GM18951 (cell line): ENCODE measurements around the gene PFKFB3.
"Not testable (repeated sequence)": the region's sequence is repeated elsewhere in the genome, so short reads cannot be mapped to it uniquely, and the experiment has no call there.

Experiments used
- POLR2A ChIP-seq: IDR thresholded peaks from 4 replicates; pipeline ENCODE4 v1.6.1; 2011; ENCODE audit warnings: mild to moderate bottlenecking; ENCODE audit not compliant: insufficient read length, insufficient read depth; ENCODE audit errors: extremely low read depth
- in situ Hi-C: fragments of 300-500 bp; cut with MboI; formaldehyde crosslinking; loops from one replicate; pipeline ENCODE4 v1.12.0; 2022; ENCODE audit warnings: low sequenced_read_pairs, mixed read lengths, inconsistent platforms; ENCODE audit not compliant: unreplicated experiment

Gene PFKFB3

DNA sequence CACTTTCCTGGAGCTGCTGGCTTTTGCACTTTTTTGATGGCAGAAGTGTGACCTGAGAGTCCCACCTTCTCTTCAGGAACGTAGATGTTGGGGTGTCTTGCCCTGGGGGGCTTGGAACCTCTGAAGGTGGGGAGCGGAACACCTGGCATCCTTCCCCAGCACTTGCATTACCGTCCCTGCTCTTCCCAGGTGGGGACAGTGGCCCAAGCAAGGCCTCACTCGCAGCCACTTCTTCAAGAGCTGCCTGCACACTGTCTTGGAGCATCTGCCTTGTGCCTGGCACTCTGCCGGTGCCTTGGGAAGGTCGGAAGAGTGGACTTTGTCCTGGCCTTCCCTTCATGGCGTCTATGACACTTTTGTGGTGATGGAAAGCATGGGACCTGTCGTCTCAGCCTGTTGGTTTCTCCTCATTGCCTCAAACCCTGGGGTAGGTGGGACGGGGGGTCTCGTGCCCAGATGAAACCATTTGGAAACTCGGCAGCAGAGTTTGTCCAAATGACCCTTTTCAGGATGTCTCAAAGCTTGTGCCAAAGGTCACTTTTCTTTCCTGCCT lies 31.1 kb downstream of the PFKFB3 start:
- in situ Hi-C loops = no loop called here
- no peak for TF ChIP-seq POLR2A

DNA sequence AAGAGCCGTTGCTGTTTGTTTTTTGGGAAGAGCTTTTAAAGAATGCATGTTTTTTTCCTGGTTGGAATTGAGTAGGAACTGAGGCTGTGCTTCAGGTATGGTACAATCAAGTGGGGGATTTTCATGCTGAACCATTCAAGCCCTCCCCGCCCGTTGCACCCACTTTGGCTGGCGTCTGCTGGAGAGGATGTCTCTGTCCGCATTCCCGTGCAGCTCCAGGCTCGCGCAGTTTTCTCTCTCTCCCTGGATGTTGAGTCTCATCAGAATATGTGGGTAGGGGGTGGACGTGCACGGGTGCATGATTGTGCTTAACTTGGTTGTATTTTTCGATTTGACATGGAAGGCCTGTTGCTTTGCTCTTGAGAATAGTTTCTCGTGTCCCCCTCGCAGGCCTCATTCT lies 31.6 kb downstream of the PFKFB3 start:
- TF ChIP-seq POLR2A = no peak
- in situ Hi-C loops = no loop called here

DNA sequence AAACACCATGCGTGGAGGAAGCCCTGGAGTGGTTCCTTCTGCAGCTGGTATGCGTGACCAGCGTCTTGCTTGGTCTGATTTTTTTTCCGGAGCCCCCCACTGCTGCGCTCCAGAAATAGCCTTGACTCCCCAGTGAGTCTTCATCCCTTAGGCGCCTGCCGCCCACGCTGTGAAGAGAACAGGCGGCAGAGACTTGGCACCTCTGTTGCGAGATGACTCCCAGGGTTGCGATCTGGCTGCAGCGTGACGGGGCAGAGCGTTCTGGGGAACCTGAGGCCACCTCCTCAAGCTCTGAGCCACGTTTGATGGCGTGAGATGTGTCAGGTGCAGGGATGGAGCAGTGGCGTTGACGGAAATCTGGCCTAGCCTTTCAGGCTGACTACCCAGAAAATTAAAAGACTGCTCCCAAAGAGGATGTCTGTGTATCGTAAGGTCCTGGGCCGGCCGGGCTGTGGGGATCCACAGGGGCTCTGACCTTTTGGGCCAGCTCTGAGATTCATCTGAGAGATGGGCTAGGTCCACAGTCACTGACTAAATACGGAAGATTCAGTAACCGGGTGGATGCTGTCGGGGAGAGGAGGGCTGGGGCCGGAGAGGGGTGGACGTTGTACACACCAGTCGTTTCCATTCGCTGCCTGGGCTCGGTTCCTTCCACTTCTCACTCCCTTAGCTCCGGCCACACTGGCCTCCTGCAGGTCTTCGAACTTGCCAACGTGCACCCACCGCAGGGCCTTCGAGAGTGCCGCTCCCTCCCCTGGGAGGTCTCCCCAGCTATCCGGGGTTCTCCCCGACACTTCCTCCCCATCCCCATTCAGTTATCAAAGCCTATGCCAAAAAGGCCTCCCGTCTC lies 33.8 kb downstream of the PFKFB3 start:
- in situ Hi-C loops = no loop called here

DNA sequence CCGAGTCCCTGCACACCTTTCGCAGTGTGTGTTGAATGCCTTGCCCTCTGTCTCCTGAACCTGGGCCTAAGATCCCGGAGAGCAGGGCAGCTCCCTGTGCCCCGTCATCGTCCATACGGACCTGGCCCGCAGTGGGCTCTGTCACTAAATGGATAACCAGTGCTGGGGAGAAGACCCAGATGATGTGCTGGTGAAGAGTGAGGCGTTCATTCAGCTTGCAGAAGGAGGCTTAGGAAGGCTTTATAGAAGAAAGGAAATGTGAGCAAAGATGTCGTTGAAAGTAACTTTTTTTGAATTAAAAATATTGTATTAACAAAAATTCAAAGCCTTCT lies 34.4 kb downstream of the PFKFB3 start:
- no peak for TF ChIP-seq POLR2A
- in situ Hi-C loops = no loop called here

More for the DNA sequence above, 33.8 kb downstream of the PFKFB3 start:
- TF ChIP-seq POLR2A = no peak

DNA sequence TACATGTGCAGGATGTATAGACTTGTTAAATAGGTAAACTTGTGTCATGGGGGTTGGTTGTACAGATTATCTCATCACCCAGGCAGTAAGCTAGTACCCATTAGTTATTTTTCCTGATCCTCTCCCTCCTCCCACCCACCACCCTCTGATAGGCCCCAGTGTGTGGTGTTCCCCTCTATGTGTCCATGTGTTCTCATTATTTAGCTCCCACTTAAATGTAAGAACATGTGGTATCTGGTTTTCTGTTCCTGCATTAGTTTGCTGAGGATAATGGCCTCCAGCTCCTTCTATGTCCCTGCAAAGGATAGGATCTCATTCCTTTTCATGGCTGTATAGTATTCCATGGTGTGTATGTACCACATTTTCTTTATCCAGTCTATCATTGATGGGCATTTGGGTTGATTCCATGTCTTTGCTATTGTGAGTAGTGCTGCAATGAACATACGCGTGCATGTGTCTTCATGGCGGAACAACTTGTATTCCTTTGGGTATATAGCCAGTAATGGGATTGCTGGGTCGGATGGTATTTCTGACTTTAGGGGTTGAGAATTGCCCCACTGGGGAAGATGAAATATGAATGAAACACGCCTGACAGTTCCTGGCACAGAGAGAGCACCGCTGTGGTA lies 36.0 kb downstream of the PFKFB3 start:
- in situ Hi-C loops = not testable (repeated sequence)

DNA sequence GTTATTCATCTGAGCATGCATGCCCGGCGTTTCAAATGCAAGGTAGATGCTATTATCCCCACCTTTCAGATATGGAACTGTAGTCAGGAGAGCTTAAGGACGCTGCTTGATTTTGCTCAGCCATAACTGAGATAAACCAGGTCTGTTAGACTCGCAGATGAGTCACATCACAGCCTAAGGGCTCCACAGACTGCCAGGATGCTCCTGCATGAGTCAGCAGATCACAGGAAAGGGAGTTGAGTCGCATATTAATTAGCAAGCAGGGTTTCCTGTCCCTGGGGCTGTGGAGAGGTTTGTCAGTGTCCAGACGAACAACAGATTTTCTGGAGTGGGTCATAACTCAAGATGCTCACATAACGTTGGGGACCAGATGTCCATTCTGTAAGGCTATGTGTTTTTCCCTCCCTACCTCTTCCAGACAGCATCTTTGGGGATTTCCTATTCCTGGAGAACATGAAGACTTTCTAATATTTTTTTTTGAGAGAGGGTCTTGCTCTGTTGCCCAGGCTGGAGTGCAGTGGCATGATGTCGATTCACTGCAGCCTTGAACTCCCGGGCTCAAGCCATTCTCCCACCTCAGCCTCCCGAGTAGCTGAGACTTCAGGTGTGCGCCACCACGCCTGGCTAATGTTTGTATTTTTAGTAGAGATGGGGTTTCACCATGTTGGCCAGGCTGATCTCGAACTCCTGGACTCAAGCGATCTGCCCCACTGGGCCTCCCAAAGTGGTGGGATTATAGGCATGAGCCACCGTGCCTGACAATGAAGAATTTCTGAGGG lies 36.7 kb downstream of the PFKFB3 start:
- no peak for TF ChIP-seq POLR2A
- in situ Hi-C loops = no loop called here

DNA sequence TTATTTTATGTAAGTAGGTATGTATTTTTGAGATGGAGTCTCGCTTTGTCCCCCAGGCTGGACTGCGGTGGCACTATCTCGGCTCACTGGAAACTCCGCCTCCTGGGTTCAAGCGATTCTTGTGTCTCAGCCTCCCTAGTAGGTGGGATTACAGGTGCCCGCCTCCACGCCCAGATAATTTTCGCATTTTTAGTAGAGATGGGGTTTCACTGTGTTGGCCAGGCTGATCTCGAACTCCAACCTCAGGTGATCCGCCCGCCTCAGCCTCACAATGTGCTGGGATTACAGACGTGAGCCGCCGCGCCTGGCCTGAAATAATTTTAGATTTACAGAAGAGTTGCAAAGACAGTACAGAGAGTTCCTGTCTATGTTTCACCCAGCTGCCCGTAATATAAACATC lies 37.5 kb downstream of the PFKFB3 start:
- no peak for TF ChIP-seq POLR2A
- in situ Hi-C loops = no loop called here

DNA sequence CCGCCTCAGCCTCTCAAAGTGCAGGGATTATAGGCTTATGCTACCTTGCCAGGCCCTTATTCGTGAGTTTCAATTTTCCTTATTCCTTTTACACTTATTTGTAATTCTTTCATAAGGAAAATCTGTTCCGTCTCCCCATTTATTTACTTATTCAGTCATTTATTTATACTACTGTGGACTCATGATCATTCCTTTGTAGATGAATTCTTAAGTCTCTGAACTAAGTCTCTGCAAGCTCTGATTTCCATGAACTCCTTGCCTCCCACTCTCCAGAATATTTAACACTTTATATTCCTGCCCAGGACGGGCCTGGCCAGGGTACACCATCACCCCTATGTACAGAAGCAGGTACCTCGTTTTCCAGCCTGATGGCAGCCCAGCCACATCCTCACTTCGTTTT lies 39.4 kb downstream of the PFKFB3 start:
- in situ Hi-C loops = no loop called here
- TF ChIP-seq POLR2A = no peak

DNA sequence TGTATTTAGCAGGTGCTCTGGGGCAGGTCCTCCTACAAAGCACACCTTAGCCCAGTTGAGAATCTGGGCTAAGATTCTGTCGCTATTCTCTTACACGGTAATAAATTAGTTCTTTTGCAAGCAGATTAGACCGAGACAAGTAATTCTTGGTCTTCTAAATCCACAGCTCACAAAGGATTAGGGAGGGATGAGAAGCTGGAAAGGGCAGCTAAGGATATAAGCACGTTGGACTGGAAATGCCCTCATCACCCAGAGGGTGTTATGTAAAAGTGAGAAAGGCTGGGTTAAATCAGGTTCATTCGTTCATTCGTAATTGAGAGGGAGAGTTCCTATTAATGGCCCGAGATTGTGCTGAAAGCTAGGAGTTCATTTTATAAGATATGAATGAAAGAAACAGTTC lies 41.8 kb downstream of the PFKFB3 start:
- in situ Hi-C loops = no loop called here
- no peak for TF ChIP-seq POLR2A

DNA sequence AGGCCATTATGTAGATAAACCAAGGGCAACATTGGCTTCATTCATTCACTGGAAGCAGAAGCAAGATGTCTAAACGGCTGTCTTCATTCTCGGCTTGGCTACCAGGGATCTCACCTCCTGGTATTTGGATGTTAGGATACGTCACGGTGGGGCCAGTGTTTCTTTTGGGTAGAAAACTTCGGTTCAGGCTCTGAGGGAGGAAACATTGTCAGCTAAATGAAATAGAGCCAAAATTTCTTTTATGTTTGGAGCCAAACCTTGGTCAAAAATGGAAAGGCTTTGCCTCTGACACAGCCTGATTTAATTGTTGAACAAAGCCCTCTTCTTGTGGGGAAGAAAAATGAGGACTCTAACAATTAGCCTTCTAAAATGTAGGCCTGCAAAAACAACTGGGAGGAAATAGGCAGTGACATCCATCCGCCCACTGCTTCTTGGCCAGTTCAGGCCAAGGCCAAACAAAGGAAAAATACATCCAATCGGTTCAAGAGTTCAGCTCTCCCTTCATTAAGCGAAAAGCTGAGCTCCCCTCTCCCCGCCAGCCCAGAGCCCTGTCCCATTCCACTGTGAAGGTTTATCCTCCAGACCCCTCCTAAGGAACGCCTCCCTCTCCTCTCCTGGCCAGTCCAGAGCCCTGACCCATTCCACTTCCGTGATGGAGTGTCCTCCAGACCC lies 44.4 kb downstream of the PFKFB3 start:
- TF ChIP-seq POLR2A = no peak

DNA sequence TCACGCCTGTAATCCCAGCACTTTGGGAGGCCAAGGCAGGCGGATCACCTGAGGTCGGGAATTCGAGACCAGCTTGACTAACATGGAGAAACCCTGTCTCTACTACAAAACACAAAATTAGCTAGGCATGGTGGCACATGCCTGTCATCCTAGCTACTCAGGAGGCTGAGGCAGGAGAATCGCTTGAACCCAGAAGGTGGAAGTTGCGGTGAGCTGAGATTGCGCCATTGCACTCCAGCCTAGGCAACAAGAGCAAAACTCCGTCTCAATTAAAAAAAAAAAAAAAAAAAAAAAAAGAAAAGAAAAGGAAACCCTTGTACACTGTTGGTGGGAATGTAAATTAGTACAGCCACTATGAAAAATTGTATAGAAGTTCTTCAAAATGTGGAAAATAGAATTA lies 46.2 kb downstream of the PFKFB3 start:
- in situ Hi-C loops = not testable (repeated sequence)

More for the DNA sequence above, 44.4 kb downstream of the PFKFB3 start:
- in situ Hi-C loops = no loop called here

DNA sequence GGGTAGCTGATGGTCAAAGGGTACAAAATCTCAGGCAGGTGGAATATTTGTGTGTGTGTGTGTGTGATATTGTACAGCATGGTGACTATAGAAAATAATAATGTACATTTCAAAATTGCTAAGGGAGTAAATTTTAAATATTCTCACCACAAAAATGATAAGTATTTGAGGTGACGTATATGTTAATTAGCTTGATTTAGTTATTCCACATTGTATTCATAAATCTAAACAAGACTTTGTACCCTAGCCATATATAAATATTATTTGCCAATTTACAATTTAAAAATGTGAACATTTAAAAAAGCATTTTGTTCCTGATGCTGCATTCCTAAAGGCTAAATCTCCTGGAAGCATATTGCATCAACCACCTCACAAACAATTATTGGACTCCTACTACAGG lies 47.0 kb downstream of the PFKFB3 start:
- in situ Hi-C loops = no loop called here
- TF ChIP-seq POLR2A = no peak

DNA sequence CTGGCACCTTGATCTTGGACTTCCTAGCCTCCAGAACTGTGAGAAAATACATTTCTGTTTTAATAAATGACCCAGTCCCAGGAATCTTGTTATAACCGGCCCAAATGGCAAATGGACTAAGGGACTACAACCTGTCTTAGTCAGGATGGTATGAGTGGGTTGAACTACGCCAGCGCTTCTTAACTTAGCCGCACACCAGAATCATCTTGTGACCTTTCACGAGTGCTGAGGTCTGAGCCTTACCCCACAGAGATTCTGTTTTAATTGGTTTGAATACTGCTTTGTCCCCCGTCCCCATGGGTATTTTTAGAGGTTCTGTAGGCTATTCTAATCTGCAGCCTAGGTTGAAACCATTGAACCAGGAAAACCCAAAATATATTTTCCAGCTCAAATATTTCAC lies 48.0 kb downstream of the PFKFB3 start:
- in situ Hi-C loops = no loop called here
- TF ChIP-seq POLR2A = no peak

DNA sequence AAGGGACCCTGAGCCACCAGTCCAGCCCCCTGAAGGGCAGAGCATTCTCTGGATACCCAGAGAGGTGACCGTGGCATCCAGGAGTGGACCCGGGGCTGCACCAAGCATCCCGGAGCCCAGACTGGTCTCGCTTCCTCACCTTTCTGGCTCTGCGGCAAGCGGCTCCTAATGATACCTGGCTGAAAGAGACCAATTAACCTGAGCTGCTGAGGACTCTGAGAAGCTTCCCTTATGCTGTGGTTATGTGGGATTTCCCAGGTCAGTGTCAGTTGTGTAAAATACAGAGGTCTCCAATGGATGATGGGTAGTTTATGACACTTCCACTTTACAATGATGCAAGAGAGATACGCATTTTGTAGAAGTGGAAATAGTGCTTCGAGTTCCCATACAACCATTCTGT lies 51.5 kb downstream of the PFKFB3 start:
- in situ Hi-C loops = no loop called here
- no peak for TF ChIP-seq POLR2A
